ENCODE results near the gene COL25A1. TPM values are rescaled to one million over a fixed set of nuclear protein-coding genes. Genes with fewer than 3 reads are reported as not detected.

Gene COL25A1
- total and polyA plus RNA-seq, 11 donors: 0.19 to 1.8 (median 0.50) TPM

DNA sequence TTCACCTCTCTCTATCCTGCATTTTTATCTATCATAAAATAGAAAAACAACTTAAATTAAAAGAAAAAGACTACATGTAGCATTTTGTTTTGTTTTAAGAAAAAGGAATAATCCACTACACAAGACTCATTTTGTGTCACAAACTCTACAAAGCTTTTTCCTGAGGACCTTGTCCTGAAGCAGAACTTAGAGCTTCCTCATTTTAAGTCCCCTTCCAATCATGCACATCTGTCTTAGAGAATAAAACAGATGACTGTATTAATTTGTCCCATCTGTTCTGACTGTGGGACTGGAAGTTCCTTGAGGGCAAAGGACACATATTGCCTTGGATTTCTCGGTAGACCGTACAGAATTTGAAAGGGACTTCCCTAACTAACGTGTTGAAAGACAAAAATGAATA, 218.5 kb downstream of the COL25A1 start:
- Histone ChIP-seq H3K4me1 (peaks cover 0 to 5% (median 0%) of the 10 kb centered on the region in 12 donors), H3K27ac (no peak overlapping the region), H3K9me3 (no peaks in the 10 kb centered on the region), H3K27me3 (peaks cover 0 to under 1% (median 0%) of the 10 kb centered on the region in 9 donors), H3K4me3 (no peak overlapping the region), H3K36me3 (no peaks in the 10 kb centered on the region)
- DNase-seq (no peak), ATAC-seq (no peak)
- 94 to 99% (median 96%) methylated on average over 3 of the region's 3 CpGs for WGBS, 4 donors
- intact Hi-C loops (cut with DNase I): no loop called here
- TF ChIP-seq, protein P1, sequence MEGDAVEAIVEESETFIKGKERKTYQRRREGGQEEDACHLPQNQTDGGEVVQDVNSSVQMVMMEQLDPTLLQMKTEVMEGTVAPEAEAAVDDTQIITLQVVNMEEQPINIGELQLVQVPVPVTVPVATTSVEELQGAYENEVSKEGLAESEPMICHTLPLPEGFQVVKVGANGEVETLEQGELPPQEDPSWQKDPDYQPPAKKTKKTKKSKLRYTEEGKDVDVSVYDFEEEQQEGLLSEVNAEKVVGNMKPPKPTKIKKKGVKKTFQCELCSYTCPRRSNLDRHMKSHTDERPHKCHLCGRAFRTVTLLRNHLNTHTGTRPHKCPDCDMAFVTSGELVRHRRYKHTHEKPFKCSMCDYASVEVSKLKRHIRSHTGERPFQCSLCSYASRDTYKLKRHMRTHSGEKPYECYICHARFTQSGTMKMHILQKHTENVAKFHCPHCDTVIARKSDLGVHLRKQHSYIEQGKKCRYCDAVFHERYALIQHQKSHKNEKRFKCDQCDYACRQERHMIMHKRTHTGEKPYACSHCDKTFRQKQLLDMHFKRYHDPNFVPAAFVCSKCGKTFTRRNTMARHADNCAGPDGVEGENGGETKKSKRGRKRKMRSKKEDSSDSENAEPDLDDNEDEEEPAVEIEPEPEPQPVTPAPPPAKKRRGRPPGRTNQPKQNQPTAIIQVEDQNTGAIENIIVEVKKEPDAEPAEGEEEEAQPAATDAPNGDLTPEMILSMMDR (IDR thresholded peaks at IDR 0.05): no peak
- no peak for TF ChIP-seq POLR2A (IDR thresholded peaks at IDR 0.05)

DNA sequence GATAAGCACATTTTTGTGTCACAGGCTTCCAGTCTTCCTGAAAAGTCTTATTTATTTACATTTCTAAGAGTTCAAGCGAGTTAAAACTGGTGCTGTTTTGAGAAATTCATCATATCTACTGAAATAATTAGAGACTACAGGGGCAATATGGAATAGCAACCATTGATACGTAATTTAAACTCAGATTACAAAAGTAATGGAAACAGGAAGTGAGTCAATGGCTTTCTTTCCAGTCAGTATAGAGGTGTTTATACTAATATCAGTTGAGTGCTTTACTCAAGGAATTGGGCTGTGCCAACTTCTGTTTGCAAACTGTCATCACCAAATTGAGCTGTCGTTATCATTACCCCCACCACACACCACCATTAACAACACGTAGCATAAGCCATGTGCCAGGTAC, 222.7 kb downstream of the COL25A1 start:
- Histone ChIP-seq H3K4me1 (peaks cover 0 to 6% (median 0%) of the 10 kb centered on the region in 12 donors), H3K36me3 (no peaks in the 10 kb centered on the region), H3K9me3 (no peaks in the 10 kb centered on the region), H3K27ac (no peak overlapping the region), H3K4me3 (no peak overlapping the region), H3K27me3 (peaks cover 0 to 3% (median 0%) of the 10 kb centered on the region in 9 donors)
- no peak for TF ChIP-seq POLR2A (IDR thresholded peaks at IDR 0.05)
- TF ChIP-seq, protein P1 (IDR thresholded peaks at IDR 0.05): no peak
- DNase-seq (no peak), ATAC-seq (no peak)
- 49 to 82% (median 72%) methylated on average over 4 of the region's 4 CpGs for WGBS, 4 donors
- intact Hi-C loops (cut with DNase I): no loop called here

DNA sequence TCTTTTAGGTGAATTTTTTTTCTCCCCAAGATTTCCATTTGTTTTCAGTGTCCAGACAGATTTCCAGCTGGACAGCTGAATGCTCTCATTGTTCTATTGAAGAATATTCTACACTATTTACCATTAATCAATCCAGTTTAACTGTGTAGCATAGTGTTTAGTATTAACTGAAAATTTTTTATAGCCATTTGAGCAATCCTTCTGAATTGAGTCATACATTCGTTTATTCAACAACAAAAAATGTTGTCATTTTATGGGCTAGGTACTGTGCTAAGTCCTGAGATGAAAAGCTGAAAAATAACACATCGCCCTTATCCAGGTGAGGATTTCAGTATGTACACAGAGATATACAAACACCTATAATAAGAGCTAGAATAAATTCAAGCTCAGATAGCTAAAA, 223.3 kb downstream of the COL25A1 start:
- 80 to 83% (median 81%) methylated on average over 2 of the region's 2 CpGs for WGBS, 4 donors
- ATAC-seq (no peak), DNase-seq (no peak)
- Histone ChIP-seq H3K4me1 (peaks cover 0 to 6% (median 0%) of the 10 kb centered on the region in 12 donors), H3K36me3 (no peaks in the 10 kb centered on the region), H3K27me3 (peaks cover 0 to 3% (median 0%) of the 10 kb centered on the region in 9 donors), H3K27ac (no peak overlapping the region), H3K4me3 (no peak overlapping the region), H3K9me3 (no peaks in the 10 kb centered on the region)
- TF ChIP-seq, protein P1 (IDR thresholded peaks at IDR 0.05): no peak
- TF ChIP-seq POLR2A (IDR thresholded peaks at IDR 0.05): no peak
- intact Hi-C loops (cut with DNase I): no loop called here

DNA sequence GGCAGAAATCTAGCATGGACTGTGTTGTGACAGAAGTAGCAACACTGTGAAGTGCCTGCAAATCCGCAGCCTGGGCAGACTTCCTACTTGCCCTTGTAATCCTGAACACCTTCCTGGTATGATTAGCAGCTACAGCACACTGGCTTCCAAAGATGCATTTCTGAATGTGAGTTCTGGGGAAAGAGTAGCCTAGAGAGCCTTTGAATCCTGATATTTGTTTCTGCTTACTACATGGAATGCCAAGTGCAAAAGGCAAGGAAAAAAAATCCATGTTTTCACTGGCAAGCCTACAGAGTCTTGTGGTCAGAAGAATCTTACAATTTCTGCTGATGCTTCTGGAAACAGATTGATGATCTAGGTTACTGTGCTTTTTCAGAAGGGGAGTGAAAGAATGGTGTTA, 223.7 kb downstream of the COL25A1 start:
- DNase-seq: no peak
- peak in 2 of 4 donors; percentile 24 to 56 for ATAC-seq
- no peak for TF ChIP-seq POLR2A (IDR thresholded peaks at IDR 0.05)
- TF ChIP-seq, protein P1 (IDR thresholded peaks at IDR 0.05): no peak
- peaks cover 0 to 6% (median 0%) of the 10 kb centered on the region in 12 donors for H3K4me1 ChIP-seq
- 22 to 55% (median 40%) methylated on average over 1 of the region's 1 CpG for WGBS, 4 donors
- intact Hi-C loops (cut with DNase I): no loop called here
- H3K27ac ChIP-seq: no peak overlapping the region
- H3K27me3 ChIP-seq: peaks cover 0 to 3% (median 0%) of the 10 kb centered on the region in 9 donors
- no peaks in the 10 kb centered on the region for H3K36me3 ChIP-seq
- no peak overlapping the region for H3K4me3 ChIP-seq
- no peaks in the 10 kb centered on the region for H3K9me3 ChIP-seq

Data from heart left ventricle (tissue), 16 donors.